ENCODE results near the gene OR8G1.

- no peak for TF ChIP-seq RAD21 (IDR thresholded peaks at IDR 0.05; ENCODE audit: low read depth)
- TF ChIP-seq MAX (IDR thresholded peaks at IDR 0.05): no peak
- no peak for TF ChIP-seq ZBTB7A (IDR thresholded peaks at IDR 0.05; ENCODE audit: low read depth)
- TF ChIP-seq FOXM1 (IDR thresholded peaks at IDR 0.05; ENCODE audit: borderline replicate concordance, low read depth): no peak
- no peak for TF ChIP-seq TAF1 (IDR thresholded peaks at IDR 0.05; ENCODE audit: low read depth)
- TF ChIP-seq EGR1 (IDR thresholded peaks at IDR 0.05): no peak
- no peak for TF ChIP-seq EP300 (IDR thresholded peaks at IDR 0.05; ENCODE audit: borderline replicate concordance)
- no peak for TF ChIP-seq USF1 (IDR thresholded peaks at IDR 0.05)
- no peak for TF ChIP-seq TEAD4 (IDR thresholded peaks at IDR 0.05)
- TF ChIP-seq TCF12 (IDR thresholded peaks at IDR 0.05; ENCODE audit: low read depth): no peak
Observed at GRCh38 chr11:124210421-124210820, 30.5 kb upstream of the OR8G1 start.

Measured in Ishikawa (cell line).